Spleen (tissue), 11 donors: Measurements from ENCODE around the gene SLC17A5. TPM values are rescaled to one million over a fixed set of nuclear protein-coding genes. Genes with fewer than 3 reads are reported as not detected.

Experiments used
- DNase-seq: peaks from one replicate; pipeline ENCODE4 v3.0.0-alpha.2; 2020
- H3K27ac ChIP-seq, 8 donors: fragments of 200-600 bp; sonication (generic) in 7 of 8; 1 replicate in 4 of 8; 2 replicates in 4 of 8; pipeline versions ENCODE4 v1.5.0 to v1.8.0; 2016 to 2021; ENCODE audit warnings: inconsistent platforms in 4 of 8, mild to moderate bottlenecking in 4 of 8, moderate library complexity in 1 of 8
- H3K27me3 ChIP-seq, 7 donors: fragments of 200-600 bp; sonication (generic) in 6 of 7; replicated peaks in 1 of 7; 1 replicate in 4 of 7; 2 replicates in 3 of 7; pipeline versions ENCODE4 v1.5.0 to v1.8.0; 2016 to 2021; ENCODE audit warnings: inconsistent platforms in 3 of 7, mild to moderate bottlenecking in 1 of 7
- H3K36me3 ChIP-seq, 6 donors: fragments of 200-600 bp; sonication (generic) in 5 of 6; 1 replicate in 4 of 6; 2 replicates in 2 of 6; pipeline versions ENCODE4 v1.5.0 to v1.8.0; 2016 to 2021; ENCODE audit warnings: inconsistent platforms in 2 of 6
- H3K4me1 ChIP-seq, 6 donors: fragments of 200-600 bp; sonication (generic) in 5 of 6; 1 replicate in 3 of 6; 2 replicates in 3 of 6; pipeline versions ENCODE4 v1.5.0 to v1.8.0; 2016 to 2021; ENCODE audit warnings: inconsistent platforms in 3 of 6
- H3K4me3 ChIP-seq, 8 donors: fragments of 200-600 bp; sonication (generic) in 7 of 8; 1 replicate in 4 of 8; 2 replicates in 4 of 8; pipeline versions ENCODE4 v1.5.0 to v1.8.0; 2016 to 2021; ENCODE audit warnings: inconsistent platforms in 4 of 8, mild to moderate bottlenecking in 4 of 8, moderate library complexity in 2 of 8
- H3K9me3 ChIP-seq, 8 donors: fragments of 200-600 bp; sonication (generic) in 7 of 8; 1 replicate in 4 of 8; 2 replicates in 4 of 8; pipeline versions ENCODE4 v1.5.0 to v1.8.0; 2016 to 2021; ENCODE audit warnings: inconsistent platforms in 4 of 8
- CTCF ChIP-seq, 11 experiments: fragments of 200-600 bp in 7 of 11; fragments of 450-650 bp in 4 of 11; sonication (generic) in 4 of 11; IDR thresholded peaks in 8 of 11; conservative IDR thresholded peaks in 3 of 11; 1 replicate in 7 of 11; 2 replicates in 4 of 11; pipeline versions ENCODE4 v1.4.0 to v1.8.0; 2016 to 2021; ENCODE audit warnings: antibody characterized with exemption in 11 of 11, inconsistent platforms in 4 of 11, mild to moderate bottlenecking in 1 of 11
- POLR2A ChIP-seq, 3 donors: fragments of 450-650 bp; IDR thresholded peaks; one replicate each; pipeline ENCODE4 v1.5.1; 2017; ENCODE audit warnings: antibody characterized with exemption in 3 of 3, mild to moderate bottlenecking in 1 of 3
- POLR2AphosphoS5 ChIP-seq, 3 donors: sonication (generic); formaldehyde crosslinking; IDR thresholded peaks; one replicate each; pipeline ENCODE4 v1.5.1; 2017; ENCODE audit warnings: antibody characterized with exemption in 3 of 3
- WGBS, 5 donors: extraction: QIAGEN DNeasy Blood & Tissue Kit in 3 of 5; methylation state at CpG; one replicate each; pipeline versions ENCODE4 v1.1.5 to v1.1.7; 2013 to 2018; 5-methylcytosine and 5-hydroxymethylcytosine counted together
- intact Hi-C: fragments of 100-400 bp; cut with DNase I; formaldehyde crosslinking; loops from one replicate; pipeline ENCODE4 v1.15.0; 2023; ENCODE audit warnings: low total_unique reads
- polyA plus RNA-seq, 3 donors: library from polyadenylated mRNA; stranded (reverse); fragments of 200-250 nt; gene quantifications; one replicate each; pipeline ENCODE4 v1.2.1, GENCODE V29; 2013
- total RNA-seq, 7 donors: library from RNA; depleted of rRNA in 3 of 7; stranded (reverse); fragments of >200 nt in 3 of 7; fragmentation: NEBNext Ultra II Directional in 4 of 7; extraction: Animal tissue kit (Norgen Biotek cat#: 25700) in 4 of 7; gene quantifications; one replicate each; pipeline versions ENCODE4 v1.1.0 to v1.2.1, GENCODE V29; 2016 to 2021
- donor health status: healthy with polysubstance abuse.
- donor health status: DM: no; HTN: no; CAD: no; lungs with moderate emphysema.
- donor health status: DM: no; HTN: no; CAD: no.
- donor health status: Bipolar disorder and iron deficiency.
- donor health status: healthy.
- donor health status: DM: no; HTN: no; CAD: no.
- donor health status: DM: yes; HTN: yes; CAD: no.

SLC17A5 gene
- total and polyA plus RNA-seq, 10 donors: 1.1 to 22.8 (median 11.9) TPM

DNA sequence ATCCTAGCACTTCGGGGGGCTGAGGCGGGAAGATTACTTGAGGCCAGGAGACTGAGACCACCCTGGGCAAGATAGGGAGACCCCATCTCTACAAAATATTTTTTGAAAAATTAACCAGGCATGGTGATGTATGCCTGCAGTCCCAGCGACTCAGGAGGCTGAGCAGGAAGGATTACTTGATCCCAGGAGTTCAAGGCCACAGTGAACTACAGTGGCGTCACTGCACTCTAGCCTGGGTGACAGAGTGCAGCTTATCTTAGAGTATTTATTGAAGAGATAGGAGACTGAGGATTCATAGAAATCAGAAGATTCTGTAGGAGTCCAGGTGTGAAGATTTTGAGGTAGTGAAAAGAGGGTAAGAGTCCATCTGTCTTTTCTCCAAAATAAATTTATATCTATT lies 45.0 kb downstream of the SLC17A5 start:
- H3K36me3 ChIP-seq: peaks cover 0 to 96% (median 40%) of the 10 kb centered on the region in 6 donors
- no peak overlapping the region for H3K27ac ChIP-seq
- no peaks in the 10 kb centered on the region for H3K9me3 ChIP-seq
- WGBS, 5 donors: 80 to 94% (median 88%) methylated on average over 4 of the region's 4 CpGs
- DNase-seq: no peak
- TF ChIP-seq CTCF (IDR thresholded peaks at IDR 0.05 in 8 of 11, conservative IDR thresholded peaks at IDR 0.05 in 3 of 11): no peak
- no peak for TF ChIP-seq POLR2A (IDR thresholded peaks at IDR 0.05)
- TF ChIP-seq POLR2AphosphoS5 (IDR thresholded peaks at IDR 0.05): no peak
- intact Hi-C loops: no loop called here
- peaks cover 0 to 12% (median 6%) of the 10 kb centered on the region in 6 donors for H3K4me1 ChIP-seq
- no peaks in the 10 kb centered on the region for H3K27me3 ChIP-seq
- no peak overlapping the region for H3K4me3 ChIP-seq

DNA sequence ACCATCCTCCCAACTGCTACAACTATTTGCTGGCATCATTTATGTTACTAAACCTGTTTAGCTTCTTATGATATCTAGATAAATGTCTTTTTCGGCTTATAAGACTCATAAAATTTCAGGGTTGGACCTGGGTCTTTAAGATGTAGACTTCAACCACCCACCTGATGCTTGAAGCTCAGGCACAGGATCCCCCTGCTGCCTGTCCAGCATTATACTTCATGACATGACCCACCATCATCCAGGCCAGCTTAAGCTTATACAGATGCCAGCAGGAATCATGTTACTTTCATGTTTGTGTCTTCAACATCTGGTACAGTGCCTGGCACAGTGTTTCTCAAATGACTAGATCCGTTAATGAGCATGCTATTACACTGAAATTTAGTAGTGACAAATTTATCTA lies 47.4 kb downstream of the SLC17A5 start:
- DNase-seq: no peak
- no peak overlapping the region for H3K27ac ChIP-seq
- peaks cover 0 to 88% (median 31%) of the 10 kb centered on the region in 6 donors for H3K36me3 ChIP-seq
- 91 to 97% (median 94%) methylated on average over 2 of the region's 2 CpGs for WGBS, 5 donors
- no peak overlapping the region for H3K4me3 ChIP-seq
- intact Hi-C loops: no loop called here
- H3K9me3 ChIP-seq: no peaks in the 10 kb centered on the region
- TF ChIP-seq POLR2AphosphoS5 (IDR thresholded peaks at IDR 0.05) (no peak), POLR2A (IDR thresholded peaks at IDR 0.05) (no peak), CTCF (IDR thresholded peaks at IDR 0.05 in 8 of 11, conservative IDR thresholded peaks at IDR 0.05 in 3 of 11) (no peak)
- H3K27me3 ChIP-seq: no peaks in the 10 kb centered on the region
- peaks cover 0 to 12% (median 6%) of the 10 kb centered on the region in 6 donors for H3K4me1 ChIP-seq

DNA sequence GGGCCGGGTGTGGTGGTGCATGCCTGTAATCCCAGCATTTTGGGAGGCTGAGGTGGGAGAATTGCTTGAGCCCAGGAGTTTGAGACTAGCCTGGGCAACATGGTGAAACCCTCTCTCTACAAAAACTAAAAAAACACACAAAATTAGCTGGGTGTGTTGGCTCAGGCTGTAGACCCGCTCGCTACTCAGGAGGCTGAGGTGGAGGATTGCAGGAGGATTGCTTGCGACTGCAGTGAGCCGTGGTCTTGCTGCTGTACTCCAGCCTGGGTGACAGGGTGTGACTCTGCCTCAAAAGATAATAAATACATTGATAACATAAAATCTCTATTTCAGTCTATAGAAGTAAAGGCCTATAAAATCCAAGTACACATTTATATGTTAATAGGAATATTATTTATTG lies 49.3 kb downstream of the SLC17A5 start:
- Histone ChIP-seq H3K27ac (no peak overlapping the region), H3K27me3 (no peaks in the 10 kb centered on the region), H3K4me1 (no peaks in the 10 kb centered on the region), H3K36me3 (peaks cover 0 to 86% (median 25%) of the 10 kb centered on the region in 6 donors), H3K4me3 (no peak overlapping the region), H3K9me3 (no peaks in the 10 kb centered on the region)
- no peak for DNase-seq
- WGBS, 5 donors: 94 to 98% (median 95%) methylated on average over 5 of the region's 5 CpGs
- intact Hi-C loops: no loop called here
- TF ChIP-seq POLR2A (IDR thresholded peaks at IDR 0.05): no peak
- no peak for TF ChIP-seq CTCF (IDR thresholded peaks at IDR 0.05 in 8 of 11, conservative IDR thresholded peaks at IDR 0.05 in 3 of 11)
- no peak for TF ChIP-seq POLR2AphosphoS5 (IDR thresholded peaks at IDR 0.05)

GRCh38 chr6:73604020-73604419 lies 49.8 kb downstream of the SLC17A5 start:
- Histone ChIP-seq H3K27ac (no peak overlapping the region), H3K9me3 (no peaks in the 10 kb centered on the region), H3K36me3 (peaks cover 0 to 86% (median 24%) of the 10 kb centered on the region in 6 donors), H3K4me1 (no peaks in the 10 kb centered on the region), H3K27me3 (no peaks in the 10 kb centered on the region), H3K4me3 (no peak overlapping the region)
- WGBS, 5 donors: 83 to 93% (median 90%) methylated on average over 1 of the region's 1 CpG
- no peak for DNase-seq
- TF ChIP-seq CTCF (IDR thresholded peaks at IDR 0.05 in 8 of 11, conservative IDR thresholded peaks at IDR 0.05 in 3 of 11) (no peak), POLR2AphosphoS5 (IDR thresholded peaks at IDR 0.05) (no peak), POLR2A (IDR thresholded peaks at IDR 0.05) (no peak)
- intact Hi-C loops: no loop called here
